GM19328 (cell line): ENCODE data around the gene CYP2U1.
"Not testable (repeated sequence)": the region's sequence is repeated elsewhere in the genome, so short reads cannot be mapped to it uniquely, and the experiment has no call there.

ENCODE experiments used
- ATAC-seq: cut with Tn5 transposase; IDR thresholded peaks from one replicate; pipeline ENCODE4 v1.9.1; 2021; ENCODE audit warnings: mild to moderate bottlenecking, moderate library complexity; ENCODE audit not compliant: unreplicated experiment

CYP2U1 gene

GRCh38 chr4:107917500-107917899, 13.8 kb upstream of the CYP2U1 start:
- no peak for ATAC-seq

- no peak for ATAC-seq
These were observed 8.6 kb upstream of the CYP2U1 start for GRCh38 chr4:107922486-107923473.

- ATAC-seq, result not testable (repeated sequence)
These were observed 5.6 kb upstream of the CYP2U1 start for GRCh38 chr4:107925713-107926112.

- not testable (repeated sequence) for ATAC-seq
These were observed 4.5 kb upstream of the CYP2U1 start for GRCh38 chr4:107926875-107927274.

GRCh38 chr4:107931775-107932321, 499 bp downstream of the CYP2U1 start:
- ATAC-seq, result no peak

- ATAC-seq, result no peak
These were observed 3.9 kb downstream of the CYP2U1 start for GRCh38 chr4:107935246-107935645.

- no peak for ATAC-seq
These were observed 5.7 kb downstream of the CYP2U1 start for GRCh38 chr4:107937040-107937439.

- ATAC-seq, result no peak
These were observed 8.0 kb downstream of the CYP2U1 start for GRCh38 chr4:107939307-107939706.

- no peak for ATAC-seq
These were observed 14.5 kb downstream of the CYP2U1 start for GRCh38 chr4:107945809-107946208.

GRCh38 chr4:107950746-107951540, 19.6 kb downstream of the CYP2U1 start:
- ATAC-seq, result no peak

GRCh38 chr4:107951551-107951950, 20.2 kb downstream of the CYP2U1 start:
- no peak for ATAC-seq

- ATAC-seq, result no peak
These were observed 24.7 kb downstream of the CYP2U1 start for GRCh38 chr4:107956011-107956410.

- ATAC-seq, result no peak
These were observed 35.6 kb downstream of the CYP2U1 start for GRCh38 chr4:107966903-107967302.

GRCh38 chr4:107967519-107967918, 36.2 kb downstream of the CYP2U1 start:
- not testable (repeated sequence) for ATAC-seq

- not testable (repeated sequence) for ATAC-seq
These were observed 36.6 kb downstream of the CYP2U1 start for GRCh38 chr4:107967921-107968320.

- no peak for ATAC-seq
These were observed 38.9 kb downstream of the CYP2U1 start for GRCh38 chr4:107970063-107970798.

- ATAC-seq, result no peak
These were observed 41.3 kb downstream of the CYP2U1 start for GRCh38 chr4:107972605-107973004.

- no peak for ATAC-seq
These were observed 43.2 kb downstream of the CYP2U1 start for GRCh38 chr4:107974523-107974922.

- ATAC-seq, result no peak
These were observed 46.1 kb downstream of the CYP2U1 start for GRCh38 chr4:107977482-107977881.

GRCh38 chr4:107977966-107978705, 46.8 kb downstream of the CYP2U1 start:
- ATAC-seq, result no peak
